ENCODE results near the gene KIAA1210. TPM values are rescaled to one million over a fixed set of nuclear protein-coding genes. Genes with fewer than 3 reads are reported as not detected.

The KIAA1210 gene
- total and polyA plus RNA-seq, 9 donors = 0.04 to 1.7 (median 0.42) TPM; not detected in 1

DNA sequence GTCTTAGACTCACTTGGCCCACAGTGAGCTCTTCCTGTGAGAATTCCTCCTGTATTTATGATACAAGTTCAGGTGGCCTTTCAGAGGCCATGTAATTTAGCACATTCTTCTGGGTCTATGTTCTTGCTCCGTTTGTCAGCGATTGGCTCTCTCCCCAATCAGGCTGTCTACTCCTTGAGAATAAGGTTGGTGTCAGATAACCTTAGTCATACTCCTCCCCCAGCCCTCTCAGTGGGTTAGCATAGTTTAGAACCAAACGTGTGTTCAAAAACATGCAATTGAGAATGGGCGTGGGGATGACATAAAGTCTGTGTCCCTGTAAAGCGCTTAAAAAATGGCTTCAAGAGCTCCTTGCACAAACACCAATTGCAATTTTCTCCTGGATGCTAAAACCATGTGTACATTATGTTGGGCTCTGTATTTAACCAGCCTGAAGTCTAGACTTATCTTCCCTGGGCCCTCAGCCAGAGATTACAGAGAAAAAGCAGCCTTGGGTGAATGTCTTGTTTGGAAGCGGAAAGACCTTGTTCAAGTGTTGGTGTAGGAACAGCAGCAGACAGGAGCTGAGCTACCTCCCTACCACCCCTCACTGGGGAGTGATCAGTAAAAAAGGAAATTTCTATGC lies 64.8 kb downstream of the KIAA1210 start:
- Histone ChIP-seq H3K27me3 (no peaks in the 10 kb centered on the region), H3K27ac (no peak overlapping the region), H3K9me3 (no peaks in the 10 kb centered on the region), H3K4me1 (ENCODE audit: insufficient read depth) (no peaks in the 10 kb centered on the region), H3K4me3 (no peak overlapping the region), H3K36me3 (no peaks in the 10 kb centered on the region)
- intact Hi-C loops (cut with DNase I) = loop anchor here in 2 of 4 donors (10.0 kb wide), 2 partner anchors 58 to 218 kb away; no protein-coding TSS in a partner anchor
- no peak for TF ChIP-seq POLR2A (IDR thresholded peaks at IDR 0.05)
- TF ChIP-seq EP300 (IDR thresholded peaks at IDR 0.05) = no peak
- TF ChIP-seq, protein P1, sequence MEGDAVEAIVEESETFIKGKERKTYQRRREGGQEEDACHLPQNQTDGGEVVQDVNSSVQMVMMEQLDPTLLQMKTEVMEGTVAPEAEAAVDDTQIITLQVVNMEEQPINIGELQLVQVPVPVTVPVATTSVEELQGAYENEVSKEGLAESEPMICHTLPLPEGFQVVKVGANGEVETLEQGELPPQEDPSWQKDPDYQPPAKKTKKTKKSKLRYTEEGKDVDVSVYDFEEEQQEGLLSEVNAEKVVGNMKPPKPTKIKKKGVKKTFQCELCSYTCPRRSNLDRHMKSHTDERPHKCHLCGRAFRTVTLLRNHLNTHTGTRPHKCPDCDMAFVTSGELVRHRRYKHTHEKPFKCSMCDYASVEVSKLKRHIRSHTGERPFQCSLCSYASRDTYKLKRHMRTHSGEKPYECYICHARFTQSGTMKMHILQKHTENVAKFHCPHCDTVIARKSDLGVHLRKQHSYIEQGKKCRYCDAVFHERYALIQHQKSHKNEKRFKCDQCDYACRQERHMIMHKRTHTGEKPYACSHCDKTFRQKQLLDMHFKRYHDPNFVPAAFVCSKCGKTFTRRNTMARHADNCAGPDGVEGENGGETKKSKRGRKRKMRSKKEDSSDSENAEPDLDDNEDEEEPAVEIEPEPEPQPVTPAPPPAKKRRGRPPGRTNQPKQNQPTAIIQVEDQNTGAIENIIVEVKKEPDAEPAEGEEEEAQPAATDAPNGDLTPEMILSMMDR (IDR thresholded peaks at IDR 0.05) = no peak
- 38 to 49% (median 48%) methylated on average over 6 of the region's 6 CpGs for WGBS, 3 donors
- no peak for DNase-seq

DNA sequence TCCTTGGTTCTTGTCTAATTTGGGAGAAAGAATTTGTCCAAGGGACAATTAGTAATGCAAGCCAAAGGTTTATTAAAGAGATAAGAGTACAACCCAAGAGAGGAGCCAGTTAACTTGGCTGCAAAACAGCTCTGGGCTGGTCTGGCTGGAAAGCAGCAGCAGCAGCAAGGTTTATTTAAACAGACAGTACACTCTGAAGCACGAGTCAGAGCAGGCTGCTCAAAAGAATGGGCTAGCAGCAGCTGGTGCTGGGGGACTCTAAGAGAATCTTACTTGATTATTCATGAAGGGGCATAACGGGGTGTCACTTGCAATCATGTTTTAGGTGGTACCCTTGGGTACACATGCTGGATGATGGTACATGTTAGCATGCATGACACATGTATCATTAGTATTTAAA lies 71.9 kb downstream of the KIAA1210 start:
- Histone ChIP-seq H3K36me3 (no peaks in the 10 kb centered on the region), H3K4me3 (no peak overlapping the region), H3K27me3 (no peaks in the 10 kb centered on the region), H3K9me3 (no peaks in the 10 kb centered on the region), H3K4me1 (ENCODE audit: insufficient read depth) (no peaks in the 10 kb centered on the region), H3K27ac (no peak overlapping the region)
- no peak for TF ChIP-seq POLR2A (IDR thresholded peaks at IDR 0.05)
- TF ChIP-seq, protein P1 (IDR thresholded peaks at IDR 0.05) = no peak
- TF ChIP-seq EP300 (IDR thresholded peaks at IDR 0.05) = no peak
- 24 to 35% (median 25%) methylated on average over 2 of the region's 2 CpGs for WGBS, 3 donors
- DNase-seq = no peak
- intact Hi-C loops (cut with DNase I) = no loop called here

DNA sequence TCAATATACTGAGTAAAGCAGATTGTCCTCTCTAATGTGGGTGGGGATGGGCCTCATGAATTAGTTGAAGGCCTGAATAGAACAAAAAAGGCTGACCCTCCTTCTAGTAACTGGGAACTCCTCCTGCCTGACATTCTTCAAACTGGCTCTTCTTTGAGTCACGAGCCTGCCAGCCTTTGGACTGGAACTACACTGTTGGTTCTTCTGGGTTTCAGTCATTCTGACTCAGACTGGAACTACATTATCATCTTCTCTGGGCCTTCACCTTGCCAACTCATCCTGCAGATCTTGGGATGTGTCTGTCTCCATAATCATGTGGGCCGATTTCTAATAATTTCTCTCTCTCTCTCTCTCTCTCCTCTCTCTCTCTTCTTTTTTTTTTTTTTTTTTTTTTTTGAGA lies 81.7 kb downstream of the KIAA1210 start:
- WGBS, 3 donors = 81 to 87% (median 82%) methylated on average over 2 of the region's 2 CpGs
- Histone ChIP-seq H3K4me3 (no peak overlapping the region), H3K27ac (no peak overlapping the region), H3K36me3 (no peaks in the 10 kb centered on the region), H3K4me1 (ENCODE audit: insufficient read depth) (peaks cover 3% of the 10 kb centered on the region), H3K9me3 (no peaks in the 10 kb centered on the region), H3K27me3 (no peaks in the 10 kb centered on the region)
- TF ChIP-seq, protein P1 (IDR thresholded peaks at IDR 0.05) = no peak
- TF ChIP-seq POLR2A (IDR thresholded peaks at IDR 0.05) = no peak
- no peak for TF ChIP-seq EP300 (IDR thresholded peaks at IDR 0.05)
- intact Hi-C loops (cut with DNase I) = no loop called here
- DNase-seq = no peak

DNA sequence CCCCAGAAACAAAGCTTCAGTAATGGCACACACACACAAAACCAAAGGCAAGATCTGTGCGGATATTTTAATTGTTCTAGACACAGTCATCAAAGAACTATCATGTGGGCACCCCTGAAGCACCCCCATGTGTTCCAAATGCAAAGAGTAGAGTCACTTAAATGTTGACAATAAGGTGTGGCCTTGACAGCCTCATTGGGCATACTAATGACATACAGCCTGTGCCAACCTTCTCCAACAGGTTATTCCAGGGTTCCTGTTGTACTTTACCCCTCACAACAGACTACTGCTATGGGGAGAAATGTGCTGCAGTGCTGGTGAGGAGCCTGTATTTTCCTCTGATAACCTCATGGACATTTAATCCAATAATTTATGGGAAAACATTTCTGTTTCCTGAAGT lies 84.6 kb downstream of the KIAA1210 start:
- H3K27me3 ChIP-seq = no peaks in the 10 kb centered on the region
- 77 to 81% (median 78%) methylated on average over 1 of the region's 1 CpG for WGBS, 3 donors
- peaks cover 4% of the 10 kb centered on the region for H3K4me1 ChIP-seq (ENCODE audit: insufficient read depth)
- no peaks in the 10 kb centered on the region for H3K36me3 ChIP-seq
- DNase-seq = no peak
- intact Hi-C loops (cut with DNase I) = no loop called here
- H3K9me3 ChIP-seq = no peaks in the 10 kb centered on the region
- no peak overlapping the region for H3K27ac ChIP-seq
- TF ChIP-seq EP300 (IDR thresholded peaks at IDR 0.05) (no peak), POLR2A (IDR thresholded peaks at IDR 0.05) (no peak)
- TF ChIP-seq, protein P1 (IDR thresholded peaks at IDR 0.05) = no peak
- no peak overlapping the region for H3K4me3 ChIP-seq

All from ovary (tissue), 9 donors.